NB4 (cell line): ENCODE data around the gene PARD6G.

Experiments used
- DNase-seq: peaks from one replicate; pipeline ENCODE4 v3.0.0; 2010; ENCODE audit warnings: low read depth
- H3K4me3 ChIP-seq: one replicate; pipeline ENCODE4 v1.5.1; 2011; ENCODE audit warnings: mild to moderate bottlenecking, low read depth, low read length, moderate library complexity
- CTCF ChIP-seq: IDR thresholded peaks from one replicate; pipeline ENCODE4 v1.5.1; 2012; ENCODE audit warnings: low read depth, low read length
- MYC ChIP-seq: IDR thresholded peaks from 2 replicates; pipeline ENCODE4 v1.6.1; 2011; ENCODE audit warnings: low read depth, low read length
- POLR2A ChIP-seq: IDR thresholded peaks from 2 replicates; pipeline ENCODE4 v1.6.1; 2011; ENCODE audit warnings: mild to moderate bottlenecking; ENCODE audit not compliant: insufficient read length; ENCODE audit errors: extremely low read depth
- TF ChIP-seq, protein P1 (sequence below): IDR thresholded peaks from 2 replicates; pipeline ENCODE4 v1.6.1; 2011; ENCODE audit warnings: low read depth, low read length

PARD6G gene

DNA sequence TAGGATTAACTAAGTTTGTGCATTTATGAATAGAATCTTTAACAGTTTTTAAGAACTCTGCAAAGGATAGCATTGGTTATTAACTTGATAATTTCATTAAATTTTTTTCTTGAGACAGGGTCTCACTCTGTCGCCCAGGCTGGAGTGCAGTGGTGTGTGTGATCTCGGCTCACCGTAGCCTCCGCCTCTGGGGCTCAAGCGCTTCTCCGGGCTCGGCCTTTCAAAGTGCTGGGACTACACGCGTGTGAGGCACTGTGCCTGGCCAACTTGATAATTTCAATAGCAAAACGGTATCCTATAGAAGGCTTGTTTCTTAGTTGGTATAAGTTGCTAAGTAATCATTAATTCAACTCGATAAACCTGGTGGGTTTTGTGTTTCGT is 100.3 kb downstream of the PARD6G start:
- DNase-seq, result peak; percentile 9
- TF ChIP-seq MYC (no peak), CTCF (no peak), POLR2A (no peak)
- TF ChIP-seq, protein P1, sequence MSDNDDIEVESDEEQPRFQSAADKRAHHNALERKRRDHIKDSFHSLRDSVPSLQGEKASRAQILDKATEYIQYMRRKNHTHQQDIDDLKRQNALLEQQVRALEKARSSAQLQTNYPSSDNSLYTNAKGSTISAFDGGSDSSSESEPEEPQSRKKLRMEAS, result no peak
- no peak overlapping the region for H3K4me3 ChIP-seq

DNA sequence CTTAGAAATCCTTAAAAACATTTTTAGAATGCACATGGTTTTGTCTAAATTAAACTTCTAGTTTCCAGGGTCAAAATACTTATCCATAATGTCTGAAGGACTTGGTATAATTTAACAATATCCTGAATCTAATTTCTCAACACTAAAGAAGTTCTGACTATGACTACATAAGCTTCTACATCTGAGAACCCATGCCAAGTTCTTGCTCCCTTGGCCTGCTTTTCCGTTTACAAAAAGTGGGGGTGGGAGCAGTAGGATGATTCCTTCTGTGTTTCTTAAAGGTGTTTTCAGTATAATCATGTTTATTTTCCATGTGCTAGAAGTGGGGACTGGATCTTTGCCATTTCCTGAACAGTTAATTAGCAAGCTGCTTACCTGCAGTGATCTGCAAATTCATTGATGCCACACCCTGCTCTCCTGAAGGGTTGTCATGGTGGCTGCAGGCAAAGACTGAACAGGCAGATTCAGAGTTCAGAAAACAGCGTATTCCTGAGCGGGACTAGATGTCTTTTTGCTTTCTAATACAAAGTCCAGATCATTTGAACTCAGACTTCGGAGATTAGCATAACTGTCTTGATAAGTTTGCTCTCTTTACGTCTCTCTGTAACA is 102.0 kb downstream of the PARD6G start:
- TF ChIP-seq, protein P1, result no peak
- H3K4me3 ChIP-seq, result no peak overlapping the region
- no peak for DNase-seq

- TF ChIP-seq POLR2A (no peak), CTCF (no peak), MYC (no peak)
- TF ChIP-seq, protein P1, result no peak
- no peak overlapping the region for H3K4me3 ChIP-seq
- DNase-seq, result no peak
Observed at GRCh38 chr18:80143881-80144280, 103.4 kb downstream of the PARD6G start.

DNA sequence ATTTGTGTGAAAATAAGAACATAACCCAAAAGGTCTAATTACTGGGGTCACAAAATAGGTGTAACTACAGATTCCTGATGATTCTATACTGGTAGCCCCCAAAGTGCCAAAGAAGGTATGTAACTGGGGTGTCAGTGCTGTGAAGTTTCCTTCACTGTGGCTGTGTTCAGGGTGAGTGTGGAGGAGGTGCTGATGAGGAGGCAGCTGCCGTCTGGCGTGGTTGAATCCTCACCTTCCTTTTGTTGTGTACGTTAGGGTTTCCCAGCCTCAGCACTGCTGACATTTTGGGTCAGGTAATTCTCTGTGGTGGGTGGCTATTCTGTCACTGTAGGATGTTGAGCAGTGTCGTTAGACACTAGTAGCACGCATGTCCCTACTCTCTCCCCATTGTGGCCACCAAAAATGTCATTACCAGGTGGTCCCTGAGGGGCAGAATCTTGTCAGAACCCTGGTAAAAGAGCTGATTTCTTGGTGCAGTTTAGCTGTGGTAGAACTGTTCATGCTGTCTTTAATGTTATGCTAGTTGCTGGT is 106.8 kb downstream of the PARD6G start:
- no peak overlapping the region for H3K4me3 ChIP-seq
- TF ChIP-seq POLR2A, result no peak
- DNase-seq, result no peak

- no peak for TF ChIP-seq CTCF
- TF ChIP-seq MYC, result no peak
- no peak for TF ChIP-seq POLR2A
- TF ChIP-seq, protein P1, result no peak
- DNase-seq, result no peak
- no peak overlapping the region for H3K4me3 ChIP-seq
Observed at GRCh38 chr18:80137976-80138375, 109.3 kb downstream of the PARD6G start.

DNA sequence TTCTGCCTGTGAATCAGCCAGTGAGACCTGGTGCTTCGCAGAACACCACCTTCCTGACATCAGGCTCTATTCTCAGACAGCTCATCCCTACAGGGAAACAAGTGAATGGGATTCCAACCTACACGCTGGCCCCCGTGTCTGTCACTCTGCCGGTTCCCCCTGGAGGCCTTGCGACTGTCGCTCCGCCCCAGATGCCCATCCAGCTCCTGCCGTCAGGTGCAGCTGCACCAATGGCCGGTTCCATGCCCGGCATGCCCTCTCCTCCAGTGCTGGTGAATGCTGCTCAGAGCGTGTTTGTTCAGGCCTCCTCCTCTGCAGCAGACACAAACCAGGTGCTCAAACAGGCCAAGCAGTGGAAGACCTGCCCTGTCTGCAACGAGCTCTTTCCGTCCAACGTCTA is 110.2 kb downstream of the PARD6G start:
- no peak for DNase-seq
- no peak overlapping the region for H3K4me3 ChIP-seq
- TF ChIP-seq MYC (no peak), CTCF (no peak), POLR2A (no peak)
- TF ChIP-seq, protein P1, result no peak

GRCh38 chr18:80136679-80137078 is 110.6 kb downstream of the PARD6G start:
- no peak for DNase-seq
- no peak overlapping the region for H3K4me3 ChIP-seq
- TF ChIP-seq, protein P1, result no peak
